GM18526 (cell line): ENCODE results near the gene ADCY6.

ENCODE experiments used
- POLR2A ChIP-seq: IDR thresholded peaks from 3 replicates; pipeline ENCODE4 v1.6.1; 2011; ENCODE audit not compliant: insufficient read length; ENCODE audit errors: extremely low read depth

Gene ADCY6

DNA sequence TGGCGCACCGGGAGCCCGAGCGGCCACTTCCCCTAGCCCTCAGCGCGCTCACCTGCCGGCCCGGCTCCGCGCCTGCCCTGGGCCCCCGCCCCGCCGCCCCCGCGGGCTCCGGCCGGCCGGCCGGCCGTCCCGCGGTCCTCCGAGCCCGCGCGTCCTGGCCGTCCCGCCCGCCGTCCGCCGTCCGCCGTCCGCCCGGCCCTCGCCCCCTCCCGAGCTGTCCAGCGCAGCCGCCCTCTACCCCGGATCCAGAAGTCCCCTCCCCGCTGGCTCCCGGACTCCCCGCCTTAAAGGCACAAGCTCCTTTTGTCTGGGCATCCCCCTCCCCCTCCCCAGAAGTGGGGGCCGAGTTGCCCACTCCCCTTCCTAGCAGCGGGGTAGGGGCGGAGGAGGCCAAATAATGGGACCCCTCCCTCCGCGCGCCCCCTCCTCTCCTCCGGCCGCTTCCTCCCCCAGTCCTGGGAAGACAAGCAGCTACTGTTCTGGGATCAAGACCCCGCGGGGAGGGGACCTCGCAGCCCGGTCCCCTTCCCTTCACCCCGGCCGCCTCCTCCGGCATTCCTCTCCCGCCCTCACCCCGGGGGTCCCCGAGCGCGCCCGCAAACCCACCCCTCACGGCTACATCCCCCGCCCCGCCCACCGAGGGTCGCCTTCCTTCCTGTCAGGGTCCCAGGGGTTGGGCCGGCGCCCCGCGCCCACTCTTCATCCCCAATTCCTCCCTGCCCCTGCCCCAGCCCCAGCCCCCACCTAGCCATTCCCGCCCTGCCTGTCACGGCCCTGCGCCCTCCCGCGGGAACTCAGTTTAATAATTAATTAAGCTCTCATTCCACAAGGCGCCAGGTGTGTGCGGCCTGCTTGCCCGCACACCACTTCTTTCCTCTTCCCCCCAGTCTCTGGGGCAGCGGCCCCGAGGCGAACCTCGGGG lies at the start of gene ADCY6:
TSS of gene ADCY6 (minus strand) at position 236 of the 922 bp plus-strand sequence. CDS start 5,655 bp downstream, outside the sequence.
- TF ChIP-seq POLR2A, result no peak

DNA sequence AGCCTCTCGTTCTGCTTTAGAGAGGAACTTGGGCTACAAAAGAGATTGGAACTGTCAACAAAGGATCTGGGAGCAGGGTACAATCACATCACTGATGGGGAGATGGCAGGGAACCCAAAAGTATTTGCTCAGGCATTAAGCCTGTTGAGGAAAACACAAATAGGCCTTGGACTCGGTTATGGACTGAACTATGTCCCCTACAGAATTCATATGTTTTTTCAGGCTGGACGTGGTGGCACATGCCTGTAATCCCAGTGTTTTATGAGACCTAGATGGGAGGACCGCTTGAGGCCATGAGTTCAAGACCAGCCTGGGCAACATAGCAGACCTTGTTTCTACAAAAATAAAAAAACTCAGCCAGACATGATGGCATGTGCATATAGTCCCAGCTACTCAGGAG lies 49.2 kb upstream of the ADCY6 start:
- no peak for TF ChIP-seq POLR2A

DNA sequence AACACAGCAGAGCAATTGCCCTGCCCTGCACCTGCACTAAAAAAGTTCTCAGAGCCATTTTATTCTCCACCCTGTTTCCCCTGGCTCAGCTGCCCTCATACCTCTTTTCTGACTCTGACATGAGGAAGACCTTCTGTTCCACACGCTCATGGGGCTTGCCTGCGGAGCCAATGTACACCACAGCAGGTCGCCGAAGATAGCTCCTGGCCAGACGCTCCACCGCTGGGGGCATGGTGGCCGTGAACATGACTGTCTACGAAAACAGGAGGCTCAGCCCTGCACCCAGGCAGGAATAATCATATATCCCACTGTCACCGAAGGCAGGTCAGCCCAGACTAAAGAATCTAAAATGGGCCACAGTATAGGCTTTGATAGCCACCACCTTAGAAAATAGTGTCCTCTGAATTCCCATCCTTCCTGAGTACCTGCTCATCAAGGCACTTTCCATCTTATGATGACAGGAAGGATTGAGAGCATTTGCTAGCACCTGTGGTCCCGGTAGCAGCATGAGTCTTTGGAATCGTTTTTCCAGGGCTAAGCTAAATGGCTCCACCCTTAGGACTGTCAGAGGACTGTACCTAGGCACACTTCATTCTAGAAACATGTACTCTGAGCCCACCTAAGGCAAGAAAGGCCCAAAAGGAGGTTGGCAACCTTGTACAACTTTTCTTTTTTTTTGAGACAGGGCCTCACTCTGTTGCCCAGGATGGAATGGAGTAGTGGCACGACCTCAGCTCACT lies 43.6 kb upstream of the ADCY6 start:
- no peak for TF ChIP-seq POLR2A

DNA sequence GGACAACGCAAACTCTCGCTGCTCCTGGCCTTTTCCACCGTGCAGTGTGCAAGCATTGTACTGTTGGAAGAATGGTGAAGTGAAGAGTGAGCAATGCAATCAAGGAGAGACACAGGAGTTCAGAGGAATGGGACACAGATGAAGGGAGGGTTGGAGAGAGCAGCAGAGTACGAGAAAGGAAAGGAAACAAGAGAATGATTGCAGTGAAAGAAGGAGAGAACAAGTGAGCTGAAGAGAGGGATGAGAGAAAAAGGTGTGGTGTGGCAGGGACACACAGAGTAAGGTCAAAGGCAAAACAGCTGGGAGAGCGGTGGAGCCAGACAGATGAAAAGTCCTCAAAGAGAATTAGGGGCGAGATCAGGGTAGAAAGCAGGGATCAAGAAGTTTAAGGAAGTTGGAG lies 42.4 kb upstream of the ADCY6 start:
- TF ChIP-seq POLR2A, result no peak

DNA sequence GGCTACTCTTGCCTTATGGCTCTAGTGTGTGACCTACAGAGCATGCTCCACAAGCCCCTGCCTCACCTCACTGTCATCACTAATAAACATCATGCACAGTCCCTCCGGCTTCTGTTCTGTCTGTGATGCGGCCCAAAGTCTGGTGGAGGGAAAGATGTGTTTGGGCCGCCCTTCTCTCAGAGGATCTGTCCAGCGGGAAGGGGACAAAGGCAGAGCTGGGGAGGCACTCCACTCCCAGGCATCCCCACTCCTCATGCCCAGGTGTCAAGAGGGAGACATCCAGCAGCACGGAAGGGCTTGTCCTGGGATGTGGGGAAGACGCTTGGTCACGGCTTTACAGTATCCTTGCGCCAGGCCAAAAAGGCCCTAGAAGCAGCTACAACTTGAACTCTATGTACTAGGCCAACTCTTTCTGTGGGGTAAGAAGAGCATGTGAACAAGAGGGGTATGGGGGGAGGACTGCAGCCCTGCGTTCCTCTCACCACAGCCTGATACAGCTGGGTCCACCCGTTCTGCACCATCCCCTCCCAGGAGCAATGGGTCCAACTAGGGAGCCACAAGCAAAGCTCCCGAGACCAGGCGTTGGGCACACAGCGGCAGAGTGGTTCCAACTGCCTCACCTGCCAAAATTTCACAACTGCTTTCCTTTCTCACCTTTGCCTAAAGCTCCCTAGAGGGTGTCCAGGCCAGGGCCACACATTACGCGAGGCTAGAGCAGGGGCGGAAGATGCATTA lies 40.1 kb upstream of the ADCY6 start:
- no peak for TF ChIP-seq POLR2A

DNA sequence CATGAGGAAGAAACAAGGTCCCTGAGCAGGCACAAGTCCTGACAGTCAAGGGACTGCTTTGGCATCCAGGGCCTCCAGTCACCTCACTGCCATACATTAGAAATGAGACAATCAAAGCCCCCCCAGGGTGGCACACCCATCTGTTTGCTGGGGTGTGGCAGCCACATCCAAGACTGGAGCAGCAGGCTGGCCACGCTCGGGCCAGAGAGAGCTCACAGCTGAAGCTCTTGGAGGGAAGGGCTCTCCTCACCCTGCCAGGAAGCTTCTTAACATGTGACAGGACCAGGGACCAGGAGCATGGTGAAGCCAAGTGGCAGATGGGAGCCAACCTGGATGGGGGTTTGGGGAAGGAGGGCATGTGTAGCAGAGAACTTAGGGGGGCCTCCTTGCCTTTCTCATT lies 39.4 kb upstream of the ADCY6 start:
- no peak for TF ChIP-seq POLR2A

DNA sequence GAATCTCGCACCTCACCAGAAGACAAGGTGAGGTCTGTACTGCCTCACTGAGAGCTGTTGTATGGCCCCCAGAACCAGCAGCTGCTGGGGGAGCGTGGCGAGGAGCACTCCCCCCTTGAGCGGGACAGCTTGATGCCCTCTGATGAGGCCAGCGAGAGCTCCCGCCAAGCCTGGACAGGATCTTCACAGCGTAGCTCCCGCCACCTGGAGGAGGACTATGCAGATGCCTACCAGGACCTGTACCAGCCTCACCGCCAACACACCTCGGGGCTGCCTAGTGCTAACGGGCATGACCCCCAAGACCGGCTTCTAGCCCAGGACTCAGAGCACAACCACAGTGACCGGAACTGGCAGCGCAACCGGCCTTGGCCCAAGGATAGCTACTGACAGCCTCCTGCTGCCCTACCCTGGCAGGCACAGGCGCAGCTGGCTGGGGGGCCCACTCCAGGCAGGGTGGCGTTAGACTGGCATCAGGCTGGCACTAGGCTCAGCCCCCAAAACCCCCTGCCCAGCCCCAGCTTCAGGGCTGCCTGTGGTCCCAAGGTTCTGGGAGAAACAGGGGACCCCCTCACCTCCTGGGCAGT lies 38.7 kb upstream of the ADCY6 start:
- TF ChIP-seq POLR2A, result no peak

DNA sequence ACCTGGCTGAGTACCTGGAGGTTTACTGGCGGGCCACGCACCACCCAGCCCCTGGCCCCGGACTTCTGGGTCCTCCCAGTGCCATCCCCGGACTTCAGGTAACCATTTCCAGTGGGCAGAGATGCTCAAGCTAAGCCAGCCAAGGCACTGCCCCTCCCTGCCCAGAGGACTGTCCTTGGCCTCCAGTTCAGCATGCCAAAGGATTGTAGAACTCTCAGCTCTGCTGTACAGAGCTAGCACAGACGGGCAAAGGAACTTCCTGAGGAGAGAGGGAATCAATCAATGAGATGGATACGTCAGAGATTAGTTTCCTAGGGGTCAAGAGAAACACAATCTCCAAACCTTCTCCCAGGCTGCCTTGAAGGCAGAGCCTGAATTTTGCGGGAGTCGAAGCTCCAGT lies 38.1 kb upstream of the ADCY6 start:
- TF ChIP-seq POLR2A, result no peak

DNA sequence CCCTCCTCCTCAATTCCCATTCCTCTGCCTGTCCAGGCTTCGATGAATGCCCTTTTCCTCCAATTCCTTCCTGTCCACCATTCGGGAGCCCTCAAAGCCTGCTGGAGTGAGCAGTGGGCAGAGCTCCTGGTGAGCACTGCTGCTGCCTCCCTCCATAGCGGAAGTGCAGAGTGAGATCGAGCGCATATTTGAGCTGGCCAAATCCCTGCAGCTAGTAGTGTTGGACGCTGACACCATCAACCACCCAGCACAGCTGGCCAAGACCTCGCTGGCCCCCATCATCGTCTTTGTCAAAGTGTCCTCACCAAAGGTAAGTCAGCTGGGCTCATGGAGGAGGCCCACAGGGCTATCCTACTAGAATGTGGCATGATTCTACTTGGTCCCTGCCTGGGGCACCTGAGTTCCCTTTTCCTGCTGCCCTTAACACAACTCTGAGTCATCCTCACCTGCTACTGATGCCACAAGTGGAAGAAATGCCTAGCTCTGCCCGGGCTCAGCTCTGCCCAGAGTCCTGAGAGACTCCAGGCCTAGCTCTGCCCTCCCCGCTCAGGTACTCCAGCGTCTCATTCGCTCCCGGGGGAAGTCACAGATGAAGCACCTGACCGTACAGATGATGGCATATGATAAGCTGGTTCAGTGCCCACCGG lies 37.4 kb upstream of the ADCY6 start:
- TF ChIP-seq POLR2A, result no peak

DNA sequence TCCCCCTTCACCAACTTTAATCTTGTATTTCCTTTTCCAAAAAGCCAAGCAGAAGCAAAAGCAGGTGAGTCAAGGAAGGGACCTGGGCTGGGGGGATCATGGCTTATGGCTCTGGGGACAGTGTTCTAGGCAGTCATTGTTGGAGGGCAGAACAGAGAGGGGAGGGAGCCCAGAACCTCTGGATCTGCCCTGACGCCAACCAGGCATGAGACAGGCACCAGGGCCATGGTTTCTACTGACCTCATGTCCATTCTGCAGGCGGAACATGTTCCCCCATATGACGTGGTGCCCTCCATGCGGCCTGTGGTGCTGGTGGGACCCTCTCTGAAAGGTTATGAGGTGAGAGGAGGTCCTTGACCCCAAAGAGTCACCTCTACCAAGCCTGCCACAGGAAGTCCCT lies 36.0 kb upstream of the ADCY6 start:
- no peak for TF ChIP-seq POLR2A

DNA sequence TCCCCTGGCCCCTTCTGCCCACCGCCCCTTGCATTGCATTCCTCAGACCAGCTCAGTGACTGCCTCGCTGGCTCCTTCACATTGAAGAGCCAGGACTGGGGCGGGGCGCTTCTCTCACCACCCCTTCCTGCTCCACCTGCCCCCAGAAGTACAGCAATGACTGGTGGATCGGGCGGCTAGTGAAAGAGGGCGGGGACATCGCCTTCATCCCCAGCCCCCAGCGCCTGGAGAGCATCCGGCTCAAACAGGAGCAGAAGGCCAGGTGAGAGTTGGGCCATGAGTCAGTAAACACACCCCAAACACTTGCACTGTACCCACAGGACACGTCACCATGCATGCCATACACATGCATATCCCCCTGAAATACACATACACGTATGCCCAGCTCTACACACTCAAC lies 35.2 kb upstream of the ADCY6 start:
- no peak for TF ChIP-seq POLR2A

DNA sequence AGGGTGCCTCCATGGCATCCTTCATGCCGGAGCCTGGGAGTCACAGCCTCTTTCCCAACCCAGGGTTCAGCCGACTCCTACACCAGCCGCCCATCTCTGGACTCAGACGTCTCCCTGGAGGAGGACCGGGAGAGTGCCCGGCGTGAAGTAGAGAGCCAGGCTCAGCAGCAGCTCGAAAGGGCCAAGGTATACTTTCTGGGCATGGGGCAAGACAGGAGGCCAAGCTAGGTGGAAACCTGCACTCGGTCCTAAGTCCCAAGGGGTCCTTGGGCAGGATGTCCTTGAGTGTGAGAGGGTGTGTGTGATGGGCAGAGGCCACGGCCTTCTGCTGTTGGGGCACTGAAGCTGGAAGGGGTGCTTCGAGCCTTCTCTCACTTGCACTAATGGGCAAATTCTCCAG lies 34.4 kb upstream of the ADCY6 start:
- no peak for TF ChIP-seq POLR2A

DNA sequence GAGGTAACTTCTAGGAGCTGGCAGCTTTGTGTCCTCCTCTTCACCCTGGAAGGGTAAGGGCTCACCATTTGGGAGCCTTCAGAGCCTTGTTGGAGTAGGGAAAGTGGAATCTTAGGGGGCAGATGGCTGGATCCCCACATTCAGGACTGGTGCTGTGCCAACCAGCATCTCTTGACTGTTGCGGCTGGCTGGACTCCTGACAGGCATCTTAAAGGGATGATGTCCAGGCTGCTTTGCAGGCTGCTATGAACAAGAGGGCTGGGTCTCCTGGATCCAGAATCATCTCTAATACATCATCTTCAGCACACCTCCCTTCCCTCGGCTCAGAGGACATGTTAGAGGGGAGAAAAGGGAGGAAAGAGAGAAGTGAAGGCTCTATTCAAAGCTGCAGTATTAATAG lies 33.8 kb upstream of the ADCY6 start:
- TF ChIP-seq POLR2A, result no peak

DNA sequence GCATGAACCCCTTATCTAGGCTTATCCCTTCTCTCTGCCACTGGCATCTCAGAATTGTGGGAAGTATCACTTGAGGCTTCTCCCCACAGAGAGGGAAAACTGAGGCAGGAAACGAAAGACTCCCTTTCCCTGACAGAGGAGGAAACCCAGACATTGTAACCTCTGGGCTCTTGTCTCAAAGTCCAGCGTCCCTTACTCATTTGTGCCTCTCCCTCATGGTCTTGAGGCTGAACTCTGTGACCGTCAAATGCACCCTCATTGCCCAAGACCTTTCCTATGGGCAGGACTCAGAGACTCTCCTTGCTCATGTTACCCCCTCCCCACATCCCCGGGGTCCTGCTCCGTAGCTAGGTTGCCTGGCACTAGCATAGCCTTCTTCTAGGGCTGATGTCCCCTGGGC lies 33.2 kb upstream of the ADCY6 start:
- TF ChIP-seq POLR2A, result no peak
